NCI-H1694 (cell line): ENCODE measurements around the gene FATE1.
"Not testable (repeated sequence)": the region's sequence is repeated elsewhere in the genome, so short reads cannot be mapped to it uniquely, and the experiment has no call there.

Experiments
- DNase-seq: peaks from one replicate; lab custom pipeline; 2025; lab: John Stamatoyannopoulos, UW

FATE1 gene

GRCh38 chrX:151715752-151716151 is at the start of gene FATE1:
Gene FATE1, plus strand, starts transcription at chrX:151716035. Its CDS starts 85 bp downstream, at chrX:151716120.
- DNase-seq, result no peak

- no peak for DNase-seq
Observed at GRCh38 chrX:151675121-151675746, 40.6 kb upstream of the FATE1 start.

GRCh38 chrX:151676196-151676595 is 39.6 kb upstream of the FATE1 start:
- no peak for DNase-seq

- DNase-seq, result no peak
Observed at GRCh38 chrX:151679798-151680402, 35.9 kb upstream of the FATE1 start.

GRCh38 chrX:151680805-151681204 is 35.0 kb upstream of the FATE1 start:
- peak; percentile 32 for DNase-seq

- DNase-seq, result no peak
Observed at GRCh38 chrX:151687635-151688034, 28.2 kb upstream of the FATE1 start.

GRCh38 chrX:151688695-151689094 is 27.1 kb upstream of the FATE1 start:
- no peak for DNase-seq

- no peak for DNase-seq
Observed at GRCh38 chrX:151692825-151693224, 23.0 kb upstream of the FATE1 start.

- no peak for DNase-seq
Observed at GRCh38 chrX:151694121-151694520, 21.7 kb upstream of the FATE1 start.

- DNase-seq, result no peak
Observed at GRCh38 chrX:151694661-151695582, 20.9 kb upstream of the FATE1 start, which contains the start of gene PRRG3. Gene PRRG3, plus strand, starts transcription at chrX:151695458. Its CDS starts 3,357 bp downstream, at chrX:151698815.

GRCh38 chrX:151695583-151696340 is 20.1 kb upstream of the FATE1 start:
- no peak for DNase-seq

GRCh38 chrX:151697082-151697481 is 18.8 kb upstream of the FATE1 start:
- not testable (repeated sequence) for DNase-seq

GRCh38 chrX:151697522-151697921 is 18.3 kb upstream of the FATE1 start:
- peak; percentile 29 for DNase-seq

- DNase-seq, result no peak
Observed at GRCh38 chrX:151698485-151698884, 17.4 kb upstream of the FATE1 start.

GRCh38 chrX:151699746-151700145 is 16.1 kb upstream of the FATE1 start:
- no peak for DNase-seq

- no peak for DNase-seq
Observed at GRCh38 chrX:151700581-151700980, 15.3 kb upstream of the FATE1 start.

- no peak for DNase-seq
Observed at GRCh38 chrX:151701071-151701470, 14.8 kb upstream of the FATE1 start.

GRCh38 chrX:151701531-151701930 is 14.3 kb upstream of the FATE1 start:
- DNase-seq, result no peak

- no peak for DNase-seq
Observed at GRCh38 chrX:151702026-151702714, 13.7 kb upstream of the FATE1 start.

GRCh38 chrX:151702741-151703340 is 13.0 kb upstream of the FATE1 start:
- DNase-seq, result no peak

GRCh38 chrX:151703487-151703886 is 12.3 kb upstream of the FATE1 start:
- peak; percentile 13 for DNase-seq
